ENCODE results near the gene ATP9A. TPM values are rescaled to one million over a fixed set of nuclear protein-coding genes. Genes with fewer than 3 reads are reported as not detected.

Gene ATP9A
- total and polyA plus RNA-seq, 10 of the 15 experiments (the other 5 are each of a cell fraction or from before 2014, with no cell fraction given), result 0.03 to 0.81 (median 0.14) TPM

DNA sequence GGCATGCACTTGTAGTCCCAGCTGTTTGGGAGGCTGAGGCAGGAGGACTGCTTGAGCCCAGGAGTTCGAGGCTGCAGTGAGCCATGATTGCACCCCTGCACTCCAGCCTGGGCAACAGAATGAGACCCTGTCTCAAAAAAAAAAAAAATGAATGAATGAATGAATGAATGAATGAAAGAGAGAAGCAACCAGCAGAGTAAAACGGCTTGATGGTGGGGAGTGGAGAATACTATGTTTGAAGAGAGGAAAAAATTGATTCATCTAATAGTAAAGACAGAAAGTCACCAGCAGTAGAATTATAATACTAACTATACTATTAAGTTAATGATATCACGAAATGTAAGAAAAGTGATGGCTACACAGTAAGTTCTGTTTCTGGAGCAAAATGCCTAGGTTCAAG is 80.6 kb downstream of the ATP9A start (continued):
- TF ChIP-seq, protein P1, sequence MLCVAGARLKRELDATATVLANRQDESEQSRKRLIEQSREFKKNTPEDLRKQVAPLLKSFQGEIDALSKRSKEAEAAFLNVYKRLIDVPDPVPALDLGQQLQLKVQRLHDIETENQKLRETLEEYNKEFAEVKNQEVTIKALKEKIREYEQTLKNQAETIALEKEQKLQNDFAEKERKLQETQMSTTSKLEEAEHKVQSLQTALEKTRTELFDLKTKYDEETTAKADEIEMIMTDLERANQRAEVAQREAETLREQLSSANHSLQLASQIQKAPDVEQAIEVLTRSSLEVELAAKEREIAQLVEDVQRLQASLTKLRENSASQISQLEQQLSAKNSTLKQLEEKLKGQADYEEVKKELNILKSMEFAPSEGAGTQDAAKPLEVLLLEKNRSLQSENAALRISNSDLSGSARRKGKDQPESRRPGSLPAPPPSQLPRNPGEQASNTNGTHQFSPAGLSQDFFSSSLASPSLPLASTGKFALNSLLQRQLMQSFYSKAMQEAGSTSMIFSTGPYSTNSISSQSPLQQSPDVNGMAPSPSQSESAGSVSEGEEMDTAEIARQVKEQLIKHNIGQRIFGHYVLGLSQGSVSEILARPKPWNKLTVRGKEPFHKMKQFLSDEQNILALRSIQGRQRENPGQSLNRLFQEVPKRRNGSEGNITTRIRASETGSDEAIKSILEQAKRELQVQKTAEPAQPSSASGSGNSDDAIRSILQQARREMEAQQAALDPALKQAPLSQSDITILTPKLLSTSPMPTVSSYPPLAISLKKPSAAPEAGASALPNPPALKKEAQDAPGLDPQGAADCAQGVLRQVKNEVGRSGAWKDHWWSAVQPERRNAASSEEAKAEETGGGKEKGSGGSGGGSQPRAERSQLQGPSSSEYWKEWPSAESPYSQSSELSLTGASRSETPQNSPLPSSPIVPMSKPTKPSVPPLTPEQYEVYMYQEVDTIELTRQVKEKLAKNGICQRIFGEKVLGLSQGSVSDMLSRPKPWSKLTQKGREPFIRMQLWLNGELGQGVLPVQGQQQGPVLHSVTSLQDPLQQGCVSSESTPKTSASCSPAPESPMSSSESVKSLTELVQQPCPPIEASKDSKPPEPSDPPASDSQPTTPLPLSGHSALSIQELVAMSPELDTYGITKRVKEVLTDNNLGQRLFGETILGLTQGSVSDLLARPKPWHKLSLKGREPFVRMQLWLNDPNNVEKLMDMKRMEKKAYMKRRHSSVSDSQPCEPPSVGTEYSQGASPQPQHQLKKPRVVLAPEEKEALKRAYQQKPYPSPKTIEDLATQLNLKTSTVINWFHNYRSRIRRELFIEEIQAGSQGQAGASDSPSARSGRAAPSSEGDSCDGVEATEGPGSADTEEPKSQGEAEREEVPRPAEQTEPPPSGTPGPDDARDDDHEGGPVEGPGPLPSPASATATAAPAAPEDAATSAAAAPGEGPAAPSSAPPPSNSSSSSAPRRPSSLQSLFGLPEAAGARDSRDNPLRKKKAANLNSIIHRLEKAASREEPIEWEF (IDR thresholded peaks at IDR 0.05; ENCODE audit: insufficient replicate concordance, low read depth, low read length), result no peak
- no peak for TF ChIP-seq RAD51 (IDR thresholded peaks at IDR 0.05)

DNA sequence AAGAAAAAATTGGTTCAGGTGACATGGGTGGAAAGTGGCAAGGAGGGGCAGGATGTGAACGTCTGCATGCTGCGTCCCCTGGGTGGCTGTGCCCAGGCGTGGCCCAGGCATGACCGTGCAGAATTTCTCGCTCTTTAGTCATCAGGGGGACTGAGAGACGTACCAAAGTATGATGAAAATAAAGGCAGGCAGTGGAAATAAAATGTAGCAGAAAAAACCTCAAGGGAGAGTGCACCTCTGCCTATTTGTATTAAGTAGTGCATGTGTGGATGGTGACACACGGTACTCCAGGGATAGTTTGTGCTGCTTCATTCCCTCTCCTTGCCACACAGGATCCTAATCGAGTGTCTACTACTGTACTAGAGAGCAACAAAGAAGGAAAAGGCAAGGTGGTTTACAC is 81.1 kb downstream of the ATP9A start:
- Histone ChIP-seq H4K20me1 (ENCODE audit: control insufficient read depth, insufficient read depth) (no peaks in the 10 kb centered on the region), H3K4me2 (ENCODE audit: control insufficient read depth, insufficient read depth) (no peak overlapping the region), H3K4me3 (no peak overlapping the region), H2AFZ (ENCODE audit: control insufficient read depth, low read depth, low read length) (no peak overlapping the region), H3K9me3 (replicated peaks; ENCODE audit: control insufficient read depth, insufficient read depth, low read length) (no peaks in the 10 kb centered on the region), H3K4me1 (ENCODE audit: control insufficient read depth, insufficient read depth, low read length) (no peaks in the 10 kb centered on the region), H3K36me3 (ENCODE audit: control insufficient read depth in 2 of 2, insufficient read depth in 2 of 2, low read length in 1 of 2) (no peaks in the 10 kb centered on the region), H3K79me2 (ENCODE audit: control insufficient read depth, insufficient read depth, low read length) (no peaks in the 10 kb centered on the region), H3K27ac (ENCODE audit: control insufficient read depth, insufficient read depth) (no peak overlapping the region), H3K27me3 (replicated peaks in 1 of 2; ENCODE audit: control insufficient read depth in 2 of 2, insufficient read depth in 2 of 2, low read length in 1 of 2) (no peaks in the 10 kb centered on the region), H3K9ac (ENCODE audit: control insufficient read depth, insufficient read depth, low read length) (no peak overlapping the region)
- RAD21 ChIA-PET (ENCODE audit: unreplicated experiment), result no interaction called here
- WGBS (ENCODE audit: insufficient coverage, insufficient replicate concordance, low lambda C conversion rate, missing lambda C conversion rate), result 17% methylated on average over 8 of the region's 8 CpGs
- intact Hi-C loops (cut with micrococcal nuclease; ENCODE audit: unreplicated experiment) (no loop called here), in situ Hi-C loops (cut with MboI) (no loop called here)
- CTCF ChIA-PET, result no interaction called here
- BruUV-seq (replicated peaks), result no TSS peak
- SMC1A ChIA-PET (ENCODE audit: uncharacterized antibody, unreplicated experiment), result no interaction called here
- no peak for FAIRE-seq
- no peak for ATAC-seq
- no peak for DNase-seq (ENCODE audit: low read depth, low spot score)
- POLR2A ChIA-PET, result no interaction called here
- no peak for TF ChIP-seq CBX5 (IDR thresholded peaks at IDR 0.05; ENCODE audit: low read depth)
- no peak for TF ChIP-seq PAX8 (IDR thresholded peaks at IDR 0.05)
- no peak for TF ChIP-seq MEF2A (IDR thresholded peaks at IDR 0.05; ENCODE audit: insufficient read depth, low read depth, low read length)
- no peak for TF ChIP-seq GATAD2B (conservative IDR thresholded peaks at IDR 0.05; ENCODE audit: low read depth)
- TF ChIP-seq NBN (IDR thresholded peaks at IDR 0.05), result no peak
- TF ChIP-seq STAT1 (conservative IDR thresholded peaks at IDR 0.05), result no peak
- TF ChIP-seq, protein P2, sequence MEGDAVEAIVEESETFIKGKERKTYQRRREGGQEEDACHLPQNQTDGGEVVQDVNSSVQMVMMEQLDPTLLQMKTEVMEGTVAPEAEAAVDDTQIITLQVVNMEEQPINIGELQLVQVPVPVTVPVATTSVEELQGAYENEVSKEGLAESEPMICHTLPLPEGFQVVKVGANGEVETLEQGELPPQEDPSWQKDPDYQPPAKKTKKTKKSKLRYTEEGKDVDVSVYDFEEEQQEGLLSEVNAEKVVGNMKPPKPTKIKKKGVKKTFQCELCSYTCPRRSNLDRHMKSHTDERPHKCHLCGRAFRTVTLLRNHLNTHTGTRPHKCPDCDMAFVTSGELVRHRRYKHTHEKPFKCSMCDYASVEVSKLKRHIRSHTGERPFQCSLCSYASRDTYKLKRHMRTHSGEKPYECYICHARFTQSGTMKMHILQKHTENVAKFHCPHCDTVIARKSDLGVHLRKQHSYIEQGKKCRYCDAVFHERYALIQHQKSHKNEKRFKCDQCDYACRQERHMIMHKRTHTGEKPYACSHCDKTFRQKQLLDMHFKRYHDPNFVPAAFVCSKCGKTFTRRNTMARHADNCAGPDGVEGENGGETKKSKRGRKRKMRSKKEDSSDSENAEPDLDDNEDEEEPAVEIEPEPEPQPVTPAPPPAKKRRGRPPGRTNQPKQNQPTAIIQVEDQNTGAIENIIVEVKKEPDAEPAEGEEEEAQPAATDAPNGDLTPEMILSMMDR (IDR thresholded peaks at IDR 0.05 in 2 of 3, conservative IDR thresholded peaks at IDR 0.05 in 1 of 3; ENCODE audit: control insufficient read depth in 2 of 3, extremely low read depth in 1 of 3, insufficient read depth in 1 of 3, low read depth in 3 of 3, low read length in 3 of 3), result no peak
- no peak for TF ChIP-seq SMAD1 (IDR thresholded peaks at IDR 0.05; ENCODE audit: low read depth, partially characterized antibody)
- no peak for TF ChIP-seq TCF3 (IDR thresholded peaks at IDR 0.05; ENCODE audit: borderline replicate concordance, insufficient read depth, low read depth, low read length)
- no peak for TF ChIP-seq POU2F2 (IDR thresholded peaks at IDR 0.05; ENCODE audit: borderline replicate concordance, low read depth, low read length)
- no peak for TF ChIP-seq RAD21 (IDR thresholded peaks at IDR 0.05; ENCODE audit: insufficient read depth, low read depth, low read length)
- TF ChIP-seq FOXM1 (IDR thresholded peaks at IDR 0.05; ENCODE audit: low read depth, low read length), result no peak
- TF ChIP-seq MYB (IDR thresholded peaks at IDR 0.05; ENCODE audit: borderline replicate concordance, low read depth, low read length), result no peak
- TF ChIP-seq NR2C2 (IDR thresholded peaks at IDR 0.05; ENCODE audit: borderline replicate concordance, control insufficient read depth, insufficient read length, low read depth), result no peak

Data from GM12878 (cell line).